ENCODE results near the gene MARVELD1.

The MARVELD1 gene

DNA sequence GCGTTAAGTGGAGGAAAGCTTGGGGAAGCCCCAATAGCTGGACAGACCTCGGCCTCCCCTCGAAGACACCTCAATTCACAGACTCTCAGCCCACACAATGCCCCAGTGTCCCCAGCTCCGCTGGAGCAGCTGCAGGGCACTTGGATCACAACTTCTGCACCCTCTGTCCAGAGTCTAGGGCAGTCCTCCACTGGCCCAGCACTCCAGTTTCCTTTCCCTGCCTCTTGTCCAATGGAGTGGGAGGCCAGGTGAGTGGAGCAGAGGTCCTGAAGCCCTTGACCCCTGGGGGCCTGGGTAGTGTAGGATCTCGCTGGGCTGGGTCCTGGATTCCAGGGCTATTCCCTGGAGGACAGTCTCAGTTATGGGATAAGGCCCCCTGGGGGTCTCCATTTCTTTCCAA, 46.4 kb downstream of the MARVELD1 start:
- DNase-seq, result no peak

DNA sequence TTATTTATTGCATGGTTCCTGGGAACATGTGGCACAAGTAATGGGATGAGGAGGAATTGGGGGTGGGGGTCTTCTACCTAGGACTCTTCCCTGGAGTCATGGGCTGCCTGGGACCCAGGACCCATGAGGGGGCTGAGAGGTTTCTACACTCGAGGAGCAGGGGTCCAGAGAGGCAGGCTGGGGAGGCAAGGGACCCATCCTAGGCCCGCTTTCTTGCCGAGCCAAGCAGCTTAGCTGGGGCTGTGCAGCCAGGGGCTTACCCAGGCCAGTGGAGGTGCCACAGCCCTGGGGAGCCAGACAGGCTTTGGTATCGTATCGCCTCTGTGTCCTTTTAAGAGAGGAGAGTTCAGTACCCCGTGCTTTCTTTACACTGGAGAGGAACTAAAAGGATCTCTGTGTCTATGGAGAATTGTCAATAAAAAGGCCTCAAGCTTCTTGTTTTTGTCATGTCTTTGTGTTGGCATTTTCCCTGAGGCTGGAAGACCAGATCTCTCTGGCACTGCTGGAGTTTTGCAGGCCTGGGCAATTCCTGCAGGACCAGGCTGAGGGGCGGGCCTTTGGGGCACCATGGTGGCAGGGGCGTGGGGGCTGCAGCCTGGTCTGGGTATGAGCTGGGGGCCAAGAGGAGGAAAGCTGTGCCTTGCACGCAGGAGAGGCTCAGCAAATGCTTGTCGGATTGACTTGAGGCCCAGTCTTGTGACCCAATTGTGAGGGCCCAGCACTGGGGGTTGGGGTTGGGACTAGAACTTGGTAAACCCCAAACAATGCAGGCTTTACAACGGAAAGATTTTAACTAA, 47.1 kb downstream of the MARVELD1 start:
- no peak for DNase-seq

DNA sequence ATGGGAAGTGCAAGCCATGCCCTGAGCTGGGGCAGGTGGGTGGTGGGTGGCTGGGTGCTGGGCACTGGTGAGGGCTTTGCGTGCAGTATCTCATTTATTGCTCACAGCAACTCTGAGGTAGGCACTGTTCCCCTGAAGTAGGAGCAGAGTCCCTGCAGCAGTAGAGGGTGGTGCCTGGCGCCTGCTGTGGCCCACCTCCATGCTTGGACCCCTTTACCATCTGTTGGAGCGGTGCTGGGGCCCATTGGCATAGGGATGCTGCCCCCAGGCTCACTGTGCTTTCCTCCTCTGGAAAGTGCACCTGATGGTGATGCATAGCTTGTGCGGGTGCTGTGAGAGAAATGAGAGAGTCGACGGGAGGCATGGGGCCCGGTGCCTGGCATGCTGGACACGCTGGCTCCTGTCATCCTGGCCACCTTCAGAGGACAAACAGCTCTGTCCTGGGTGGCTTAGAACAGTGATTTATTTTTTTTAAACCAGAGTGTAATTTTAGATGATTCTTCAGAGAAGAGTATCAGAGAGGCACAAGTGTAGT, 47.9 kb downstream of the MARVELD1 start:
- no peak for DNase-seq

DNA sequence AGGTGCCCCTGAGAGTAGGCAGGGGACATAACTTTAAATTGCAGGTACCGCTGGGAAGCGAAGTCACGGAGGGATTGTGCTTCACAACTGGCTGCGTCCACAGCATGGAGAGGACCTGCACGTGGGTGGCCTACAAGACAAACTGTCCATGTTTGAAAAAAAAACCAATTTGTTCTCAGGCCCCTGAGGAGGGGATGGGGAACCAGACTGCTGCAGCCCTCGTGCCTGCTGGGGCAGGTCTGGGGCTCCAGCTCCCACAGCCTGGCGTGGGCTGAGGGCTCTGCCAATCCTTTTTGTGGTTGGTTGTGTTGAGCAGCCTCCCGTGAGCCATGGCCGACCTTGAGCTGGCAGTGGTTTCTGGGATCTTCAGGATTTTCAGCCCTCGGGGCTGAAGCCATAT, 48.5 kb downstream of the MARVELD1 start:
- no peak for DNase-seq

DNA sequence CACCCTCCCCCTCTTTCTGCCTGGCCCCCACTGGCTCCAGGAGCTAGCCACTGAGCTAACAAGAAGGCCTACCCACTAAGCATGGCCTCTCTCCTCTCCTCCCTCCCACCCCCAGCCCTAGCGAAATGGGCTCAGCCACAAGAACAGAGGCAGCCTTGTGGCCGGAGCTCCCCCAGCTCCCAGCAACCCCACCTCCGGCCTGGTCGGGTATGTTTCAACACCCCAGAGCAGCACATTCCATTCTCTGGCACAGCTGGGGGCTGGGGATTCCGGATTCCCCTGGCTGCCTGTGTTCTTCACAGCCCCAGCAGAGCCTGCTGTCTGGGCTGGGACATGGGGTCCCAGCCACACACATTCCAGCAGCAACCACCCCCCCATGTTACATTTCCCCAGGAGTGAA, 49.3 kb downstream of the MARVELD1 start:
- no peak for DNase-seq

DNA sequence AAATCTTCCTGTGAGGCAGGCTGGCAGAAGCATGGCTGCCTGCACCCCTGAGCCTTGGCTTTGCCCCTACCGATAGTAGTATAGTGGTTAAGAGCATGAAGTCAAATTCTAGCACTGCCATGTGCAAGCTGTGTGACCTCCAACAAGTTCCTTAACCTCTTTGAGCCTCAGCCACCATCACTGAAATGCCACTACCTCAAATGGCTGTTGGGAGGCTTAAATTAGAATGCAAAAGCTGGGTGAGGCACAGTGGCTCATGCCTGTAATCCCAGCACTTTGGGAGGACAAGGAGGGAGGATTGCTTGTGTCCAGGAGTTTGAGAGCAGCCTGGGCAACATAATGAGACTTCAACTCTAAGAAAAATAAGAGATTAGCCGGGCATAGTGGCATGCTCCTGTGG, 49.9 kb downstream of the MARVELD1 start:
- no peak for DNase-seq

DNA sequence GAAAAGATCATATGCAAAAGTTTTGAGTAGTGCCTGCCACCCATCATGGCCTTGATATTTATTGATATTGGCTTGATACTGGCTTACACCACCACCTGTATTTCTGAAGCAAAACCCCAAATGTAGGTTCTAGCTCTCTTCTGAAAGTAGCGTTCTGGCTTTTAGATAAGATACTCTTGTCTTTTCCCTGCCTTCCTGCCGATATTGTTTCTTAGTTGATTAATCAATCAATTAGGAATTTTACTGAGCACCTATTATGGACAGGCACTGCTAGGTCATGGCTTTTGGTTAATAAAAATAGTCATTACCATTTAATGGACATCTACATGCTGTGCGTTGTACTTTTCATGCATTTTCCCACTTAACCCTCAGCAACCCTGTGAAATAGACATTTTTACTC, 50.4 kb downstream of the MARVELD1 start:
- DNase-seq, result no peak

DNA sequence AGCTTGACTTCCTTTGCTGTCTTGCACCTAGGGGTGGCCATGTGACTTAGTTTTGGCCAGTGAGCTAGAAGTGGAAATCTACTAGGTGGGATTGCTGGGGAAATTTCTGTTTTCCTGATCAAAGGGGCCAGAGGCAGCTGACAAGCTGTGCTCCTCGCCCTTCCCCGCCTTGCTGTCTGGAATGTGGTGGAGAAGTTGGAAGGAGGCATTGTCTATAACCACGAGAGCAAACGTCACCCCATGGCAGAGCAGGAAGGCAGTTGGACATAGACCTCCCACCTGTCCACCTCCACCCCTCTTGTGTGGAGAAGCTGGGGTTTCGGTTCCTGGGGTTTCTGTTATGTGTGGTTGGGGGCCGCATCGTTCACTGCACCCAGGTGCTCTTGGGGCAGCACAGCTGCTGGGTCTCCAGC, 51.0 kb downstream of the MARVELD1 start:
- DNase-seq, result no peak

DNA sequence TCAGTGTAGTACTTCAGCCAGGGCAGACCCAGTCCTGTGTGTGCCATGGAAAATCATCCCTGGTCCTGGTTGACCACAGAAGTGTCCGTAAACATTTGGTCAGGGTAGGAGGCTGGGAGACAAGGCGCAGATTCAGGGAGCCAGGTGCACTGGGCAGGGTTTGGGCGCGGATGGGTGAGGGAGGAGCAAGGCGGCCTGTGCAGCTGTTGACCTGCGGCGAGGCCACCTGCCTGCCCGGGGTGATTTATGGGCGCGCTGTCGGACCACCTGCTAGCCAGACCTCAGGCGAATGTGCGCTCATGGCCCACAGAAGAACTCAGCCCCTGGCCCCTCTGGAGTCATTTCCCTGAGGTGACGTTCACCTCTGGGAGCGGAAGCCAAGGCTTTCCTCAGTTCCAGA, 51.7 kb downstream of the MARVELD1 start:
- DNase-seq, result no peak

DNA sequence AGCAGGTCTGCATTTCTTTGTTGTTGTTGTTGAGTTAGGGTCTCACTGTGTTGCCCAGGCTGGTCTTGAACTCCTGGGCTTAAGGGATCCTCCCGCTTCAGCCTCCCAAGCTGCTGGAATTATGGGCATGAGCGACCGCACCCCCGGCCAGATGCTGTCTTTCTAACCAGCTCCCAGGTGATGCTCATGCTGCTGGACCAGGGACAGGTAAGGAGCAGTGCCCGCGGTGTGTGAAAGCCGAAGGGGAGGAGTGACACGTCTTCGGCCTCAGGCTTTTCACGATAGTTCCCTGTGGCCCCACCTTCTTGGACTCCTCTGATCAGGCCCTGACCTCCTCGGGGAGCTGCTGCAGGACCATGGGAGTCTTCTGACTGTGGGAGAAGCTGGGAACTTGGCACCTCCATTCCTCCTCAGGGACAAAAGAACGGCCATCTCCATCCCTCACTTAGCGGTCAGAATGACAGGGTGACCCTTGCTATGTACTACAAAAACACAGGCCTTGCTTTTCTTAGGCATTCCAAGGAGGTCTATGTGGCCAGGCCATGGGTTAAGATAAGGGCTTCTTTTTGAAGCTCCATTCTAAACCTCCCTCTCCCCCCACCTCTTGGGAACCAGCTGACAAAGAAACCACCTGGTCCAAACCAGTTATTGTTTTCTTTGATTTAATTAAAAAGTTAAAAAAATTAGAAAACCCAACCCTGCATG, 52.7 kb downstream of the MARVELD1 start:
- DNase-seq, result no peak

DNA sequence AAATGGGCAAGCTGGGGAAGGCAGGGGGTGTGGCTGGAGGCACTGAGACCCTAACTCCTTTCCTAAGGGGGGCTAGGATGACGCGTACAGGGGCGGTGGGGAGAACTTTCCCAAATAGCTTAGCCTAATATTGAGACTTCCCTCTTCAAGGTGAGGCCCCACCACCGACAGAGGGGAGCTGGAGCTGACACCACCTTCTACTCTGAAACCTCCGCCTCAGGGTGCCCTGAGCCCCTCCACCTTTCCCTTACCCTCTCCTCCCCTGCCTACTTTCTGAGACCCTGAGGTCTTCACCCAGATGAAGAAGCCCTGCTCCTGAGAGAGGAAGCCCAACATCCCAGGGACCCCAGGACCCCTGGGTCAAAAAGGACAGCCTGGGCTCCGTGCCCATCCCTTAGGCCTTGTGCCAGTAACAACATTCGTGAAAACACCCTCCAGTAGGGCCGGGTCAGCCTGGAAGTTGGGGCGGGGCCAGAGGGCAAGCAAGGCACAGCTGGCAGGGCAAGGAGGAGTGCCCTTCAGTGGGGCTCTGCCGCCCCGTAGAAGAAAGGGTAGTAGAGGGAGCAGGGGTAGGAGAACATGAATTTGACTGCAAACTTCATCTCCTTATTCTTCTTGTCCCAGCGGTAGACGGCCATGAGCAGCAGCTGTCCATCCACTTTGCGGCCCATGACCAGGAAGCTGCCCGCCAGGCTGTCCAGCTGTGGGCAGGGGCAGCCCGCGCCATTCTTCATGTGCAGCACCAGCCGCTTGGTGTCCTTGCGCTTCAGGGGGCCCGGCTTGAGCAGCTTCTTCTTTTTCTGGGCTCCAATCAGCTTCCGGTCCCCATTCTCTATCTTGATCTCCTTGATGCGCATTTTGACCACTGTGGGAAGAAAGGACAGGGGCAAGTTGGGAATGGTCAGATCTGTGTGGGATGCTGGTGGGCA, 53.7 kb downstream of the MARVELD1 start:
- no peak for DNase-seq

All from suppressor macrophage treated with lipopolysaccharide for 4 hours (primary cell).